ENCODE measurements around the gene WDR62. TPM values are rescaled to one million over a fixed set of nuclear protein-coding genes. Genes with fewer than 3 reads are reported as not detected.

WDR62 gene
- total and polyA plus RNA-seq, 2 of the 8 experiments (the other 6 are each of a cell fraction or from before 2014, with no cell fraction given) = 28.2 to 39.5 TPM

DNA sequence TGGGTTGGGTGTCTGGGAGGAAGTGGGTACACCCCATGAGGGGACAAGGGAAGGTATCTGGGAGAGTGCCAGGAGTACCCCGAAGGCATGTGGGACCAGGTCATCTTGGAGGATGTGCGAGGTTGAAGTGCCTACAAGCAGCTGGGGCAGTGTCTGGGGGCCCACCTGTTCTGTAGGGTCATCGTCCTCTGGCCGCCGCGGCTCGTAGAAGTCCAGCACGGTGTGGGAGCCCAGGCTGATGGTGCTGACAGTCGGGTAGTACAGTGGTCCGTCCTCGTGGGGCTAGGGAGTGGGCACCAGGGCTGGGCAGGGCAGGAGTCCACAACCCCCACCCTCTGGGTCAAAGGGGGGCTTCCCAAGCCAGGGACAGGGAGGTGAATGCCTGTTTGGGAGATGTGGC is 44.3 kb upstream of the WDR62 start (continued):
- TF ChIP-seq, protein P1, sequence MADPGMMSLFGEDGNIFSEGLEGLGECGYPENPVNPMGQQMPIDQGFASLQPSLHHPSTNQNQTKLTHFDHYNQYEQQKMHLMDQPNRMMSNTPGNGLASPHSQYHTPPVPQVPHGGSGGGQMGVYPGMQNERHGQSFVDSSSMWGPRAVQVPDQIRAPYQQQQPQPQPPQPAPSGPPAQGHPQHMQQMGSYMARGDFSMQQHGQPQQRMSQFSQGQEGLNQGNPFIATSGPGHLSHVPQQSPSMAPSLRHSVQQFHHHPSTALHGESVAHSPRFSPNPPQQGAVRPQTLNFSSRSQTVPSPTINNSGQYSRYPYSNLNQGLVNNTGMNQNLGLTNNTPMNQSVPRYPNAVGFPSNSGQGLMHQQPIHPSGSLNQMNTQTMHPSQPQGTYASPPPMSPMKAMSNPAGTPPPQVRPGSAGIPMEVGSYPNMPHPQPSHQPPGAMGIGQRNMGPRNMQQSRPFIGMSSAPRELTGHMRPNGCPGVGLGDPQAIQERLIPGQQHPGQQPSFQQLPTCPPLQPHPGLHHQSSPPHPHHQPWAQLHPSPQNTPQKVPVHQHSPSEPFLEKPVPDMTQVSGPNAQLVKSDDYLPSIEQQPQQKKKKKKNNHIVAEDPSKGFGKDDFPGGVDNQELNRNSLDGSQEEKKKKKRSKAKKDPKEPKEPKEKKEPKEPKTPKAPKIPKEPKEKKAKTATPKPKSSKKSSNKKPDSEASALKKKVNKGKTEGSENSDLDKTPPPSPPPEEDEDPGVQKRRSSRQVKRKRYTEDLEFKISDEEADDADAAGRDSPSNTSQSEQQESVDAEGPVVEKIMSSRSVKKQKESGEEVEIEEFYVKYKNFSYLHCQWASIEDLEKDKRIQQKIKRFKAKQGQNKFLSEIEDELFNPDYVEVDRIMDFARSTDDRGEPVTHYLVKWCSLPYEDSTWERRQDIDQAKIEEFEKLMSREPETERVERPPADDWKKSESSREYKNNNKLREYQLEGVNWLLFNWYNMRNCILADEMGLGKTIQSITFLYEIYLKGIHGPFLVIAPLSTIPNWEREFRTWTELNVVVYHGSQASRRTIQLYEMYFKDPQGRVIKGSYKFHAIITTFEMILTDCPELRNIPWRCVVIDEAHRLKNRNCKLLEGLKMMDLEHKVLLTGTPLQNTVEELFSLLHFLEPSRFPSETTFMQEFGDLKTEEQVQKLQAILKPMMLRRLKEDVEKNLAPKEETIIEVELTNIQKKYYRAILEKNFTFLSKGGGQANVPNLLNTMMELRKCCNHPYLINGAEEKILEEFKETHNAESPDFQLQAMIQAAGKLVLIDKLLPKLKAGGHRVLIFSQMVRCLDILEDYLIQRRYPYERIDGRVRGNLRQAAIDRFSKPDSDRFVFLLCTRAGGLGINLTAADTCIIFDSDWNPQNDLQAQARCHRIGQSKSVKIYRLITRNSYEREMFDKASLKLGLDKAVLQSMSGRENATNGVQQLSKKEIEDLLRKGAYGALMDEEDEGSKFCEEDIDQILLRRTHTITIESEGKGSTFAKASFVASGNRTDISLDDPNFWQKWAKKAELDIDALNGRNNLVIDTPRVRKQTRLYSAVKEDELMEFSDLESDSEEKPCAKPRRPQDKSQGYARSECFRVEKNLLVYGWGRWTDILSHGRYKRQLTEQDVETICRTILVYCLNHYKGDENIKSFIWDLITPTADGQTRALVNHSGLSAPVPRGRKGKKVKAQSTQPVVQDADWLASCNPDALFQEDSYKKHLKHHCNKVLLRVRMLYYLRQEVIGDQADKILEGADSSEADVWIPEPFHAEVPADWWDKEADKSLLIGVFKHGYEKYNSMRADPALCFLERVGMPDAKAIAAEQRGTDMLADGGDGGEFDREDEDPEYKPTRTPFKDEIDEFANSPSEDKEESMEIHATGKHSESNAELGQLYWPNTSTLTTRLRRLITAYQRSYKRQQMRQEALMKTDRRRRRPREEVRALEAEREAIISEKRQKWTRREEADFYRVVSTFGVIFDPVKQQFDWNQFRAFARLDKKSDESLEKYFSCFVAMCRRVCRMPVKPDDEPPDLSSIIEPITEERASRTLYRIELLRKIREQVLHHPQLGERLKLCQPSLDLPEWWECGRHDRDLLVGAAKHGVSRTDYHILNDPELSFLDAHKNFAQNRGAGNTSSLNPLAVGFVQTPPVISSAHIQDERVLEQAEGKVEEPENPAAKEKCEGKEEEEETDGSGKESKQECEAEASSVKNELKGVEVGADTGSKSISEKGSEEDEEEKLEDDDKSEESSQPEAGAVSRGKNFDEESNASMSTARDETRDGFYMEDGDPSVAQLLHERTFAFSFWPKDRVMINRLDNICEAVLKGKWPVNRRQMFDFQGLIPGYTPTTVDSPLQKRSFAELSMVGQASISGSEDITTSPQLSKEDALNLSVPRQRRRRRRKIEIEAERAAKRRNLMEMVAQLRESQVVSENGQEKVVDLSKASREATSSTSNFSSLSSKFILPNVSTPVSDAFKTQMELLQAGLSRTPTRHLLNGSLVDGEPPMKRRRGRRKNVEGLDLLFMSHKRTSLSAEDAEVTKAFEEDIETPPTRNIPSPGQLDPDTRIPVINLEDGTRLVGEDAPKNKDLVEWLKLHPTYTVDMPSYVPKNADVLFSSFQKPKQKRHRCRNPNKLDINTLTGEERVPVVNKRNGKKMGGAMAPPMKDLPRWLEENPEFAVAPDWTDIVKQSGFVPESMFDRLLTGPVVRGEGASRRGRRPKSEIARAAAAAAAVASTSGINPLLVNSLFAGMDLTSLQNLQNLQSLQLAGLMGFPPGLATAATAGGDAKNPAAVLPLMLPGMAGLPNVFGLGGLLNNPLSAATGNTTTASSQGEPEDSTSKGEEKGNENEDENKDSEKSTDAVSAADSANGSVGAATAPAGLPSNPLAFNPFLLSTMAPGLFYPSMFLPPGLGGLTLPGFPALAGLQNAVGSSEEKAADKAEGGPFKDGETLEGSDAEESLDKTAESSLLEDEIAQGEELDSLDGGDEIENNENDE (IDR thresholded peaks at IDR 0.05; ENCODE audit: insufficient replicate concordance, low read length) = no peak
- TF ChIP-seq GTF2F1 (IDR thresholded peaks at IDR 0.05; ENCODE audit: borderline replicate concordance, low read depth, low read length) (no peak), SAP30 (IDR thresholded peaks at IDR 0.05; ENCODE audit: insufficient read depth, insufficient replicate concordance, low read length) (no peak), FOSL1 (IDR thresholded peaks at IDR 0.05; ENCODE audit: insufficient read depth, low read depth, low read length) (no peak), SRF (IDR thresholded peaks at IDR 0.05; ENCODE audit: low read depth, low read length) (no peak), CREB1 (IDR thresholded peaks at IDR 0.05) (no peak), SIRT6 (IDR thresholded peaks at IDR 0.05; ENCODE audit: low read length) (no peak), SP2 (IDR thresholded peaks at IDR 0.05; ENCODE audit: low read length) (no peak), POU5F1 (IDR thresholded peaks at IDR 0.05; ENCODE audit: low read depth, low read length) (no peak)
